Endothelial cell of umbilical vein (primary cell): Measurements from ENCODE around the gene CNOT6L. TPM values are rescaled to one million over a fixed set of nuclear protein-coding genes. Genes with fewer than 3 reads are reported as not detected.

Experiments used
- BruUV-seq: library from RNA; stranded (reverse); fragments of 400-500 nt; replicated peaks from 2 replicates; lab custom pipeline; 2021; lab: Mats Ljungman, UMichigan
- CTCF ChIA-PET: fragments of 300-600, 350-600 bp; sonication (Branson Sonifier 250); formaldehyde crosslinking; loops from one replicate; lab custom pipeline; 2021; ENCODE audit warnings: antibody characterized with exemption, inconsistent platforms; lab: Charles Lee
- POLR2A ChIA-PET: fragments of 300-600, 350-600 bp; sonication (Branson Sonifier 250); formaldehyde crosslinking; loops from one replicate; lab custom pipeline; 2021; ENCODE audit warnings: antibody characterized with exemption, inconsistent platforms; lab: Charles Lee
- DNase-seq: peaks from one replicate; pipeline ENCODE4 v3.0.0-alpha.2; 2011; ENCODE audit warnings: low read depth, low spot score
- FAIRE-seq: peaks from 2 replicates; lab custom pipeline; 2011; peaks lifted over from hg19 to GRCh38; lab: Jason Lieb, UNC
- H2AFZ ChIP-seq: 2 replicates; pipeline ENCODE4 v1.6.0; 2012; ENCODE audit warnings: low read depth, low read length, control low read depth, inconsistent platforms
- H3K27ac ChIP-seq: 2 replicates; pipeline ENCODE4 v1.5.1; 2011; ENCODE audit warnings: low read depth, mild to moderate bottlenecking, control low read depth, low read length, moderate library complexity; ENCODE audit not compliant: insufficient read depth
- H3K27me3 ChIP-seq, 2 experiments: 2 replicates each; pipeline versions ENCODE4 v1.6.0 to v1.6.1; 2011; ENCODE audit warnings: low read length in 2 of 2, mixed read lengths in 1 of 2; ENCODE audit not compliant: control insufficient read depth in 2 of 2, insufficient read depth in 2 of 2
- H3K36me3 ChIP-seq, 2 experiments: 2 replicates in 1 of 2; 3 replicates in 1 of 2; pipeline ENCODE4 v1.5.1; 2011; ENCODE audit warnings: low read length in 2 of 2, mild to moderate bottlenecking in 1 of 2, moderate library complexity in 1 of 2; ENCODE audit not compliant: control insufficient read depth in 2 of 2, insufficient read depth in 2 of 2; ENCODE audit errors: extremely low read depth in 1 of 2
- H3K4me1 ChIP-seq: 3 replicates; pipeline ENCODE4 v1.5.1; 2011; ENCODE audit warnings: mild to moderate bottlenecking, low read length; ENCODE audit not compliant: control insufficient read depth, insufficient read depth; ENCODE audit errors: extremely low read depth
- H3K4me2 ChIP-seq: 2 replicates; pipeline ENCODE4 v1.6.1; 2011; ENCODE audit warnings: low read length, control low read depth, mixed read lengths; ENCODE audit not compliant: insufficient read depth
- H3K4me3 ChIP-seq, 3 experiments: fragments of 200-600 bp in 1 of 3; sonication (generic), shearing (Covaris generic) in 1 of 3; replicated peaks in 1 of 3; 2 replicates each; pipeline ENCODE4 v1.5.1; 2011 to 2016; ENCODE audit warnings: control low read depth in 3 of 3, low read length in 3 of 3, mild to moderate bottlenecking in 2 of 3, inconsistent platforms in 1 of 3, low read depth in 1 of 3, moderate library complexity in 1 of 3; ENCODE audit not compliant: insufficient read depth in 1 of 3
- H3K79me2 ChIP-seq: 2 replicates; pipeline ENCODE4 v1.6.0; 2012; ENCODE audit warnings: low read length, inconsistent platforms; ENCODE audit not compliant: control insufficient read depth, insufficient read depth
- H3K9ac ChIP-seq: replicated peaks from 2 replicates; pipeline ENCODE3; 2011; ENCODE audit warnings: low read length, control low read depth; ENCODE audit not compliant: insufficient read depth; ENCODE audit errors: extremely low read depth
- H3K9me1 ChIP-seq: replicated peaks from 3 replicates; pipeline ENCODE4 v1.6.0; 2011; ENCODE audit warnings: mild to moderate bottlenecking, low read length; ENCODE audit not compliant: control insufficient read depth, insufficient read depth; ENCODE audit errors: extremely low read depth
- H3K9me3 ChIP-seq: replicated peaks from 2 replicates; pipeline ENCODE4 v1.5.1; 2012; ENCODE audit warnings: low read length, inconsistent platforms; ENCODE audit not compliant: control insufficient read depth, insufficient read depth
- H4K20me1 ChIP-seq: replicated peaks from 2 replicates; pipeline ENCODE3; 2011; ENCODE audit warnings: mild to moderate bottlenecking, low read length; ENCODE audit not compliant: control insufficient read depth, insufficient read depth; ENCODE audit errors: extremely low read depth
- EZH2 ChIP-seq: IDR thresholded peaks from 2 replicates; pipeline ENCODE4 v1.6.1; 2012; ENCODE audit warnings: borderline replicate concordance, low read depth, mild to moderate bottlenecking, moderate library complexity, low read length, inconsistent platforms; ENCODE audit not compliant: severe bottlenecking
- FOS ChIP-seq: IDR thresholded peaks from 2 replicates; pipeline ENCODE4 v1.6.1; 2011; ENCODE audit warnings: mild to moderate bottlenecking, low read length, moderate library complexity, borderline replicate concordance; ENCODE audit not compliant: insufficient read depth
- GATA2 ChIP-seq: IDR thresholded peaks from 2 replicates; pipeline ENCODE4 v1.7.0; 2011; ENCODE audit warnings: low read depth, mild to moderate bottlenecking, moderate library complexity, mixed read lengths, low read length; ENCODE audit not compliant: insufficient read length, insufficient read depth
- JUN ChIP-seq: IDR thresholded peaks from 2 replicates; pipeline ENCODE4 v1.6.1; 2011; ENCODE audit warnings: borderline replicate concordance, low read depth; ENCODE audit not compliant: insufficient read length, insufficient read depth
- MYC ChIP-seq: IDR thresholded peaks from one replicate; pipeline ENCODE4 v1.6.1; 2011; ENCODE audit warnings: mild to moderate bottlenecking, low read depth, low read length
- POLR2A ChIP-seq: IDR thresholded peaks from 2 replicates; pipeline ENCODE4 v1.6.1; 2012; ENCODE audit warnings: low read depth, mild to moderate bottlenecking, control low read depth, low read length
- POLR2AphosphoS5 ChIP-seq: IDR thresholded peaks from 2 replicates; pipeline ENCODE4 v1.6.1; 2012; ENCODE audit warnings: low read depth, mild to moderate bottlenecking, control low read depth, low read length, moderate library complexity; ENCODE audit not compliant: insufficient read depth
- dilution Hi-C: fragments of 300-500 bp; cut with MboI; formaldehyde crosslinking; loops from one replicate; pipeline ENCODE4 v1.15.0; 2019; ENCODE audit warnings: low sequenced_read_pairs; ENCODE audit not compliant: extremely low pct_ligation_motif_present
- intact Hi-C: fragments of 100-400 bp; cut with micrococcal nuclease; formaldehyde crosslinking; loops from one replicate; pipeline ENCODE4 v1.10.0; 2022
- polyA plus RNA-seq, 4 experiments: library from polyadenylated mRNA; depleted of rRNA in 3 of 4; stranded (reverse) in 3 of 4; unstranded in 1 of 4; fragments of >200 nt; gene quantifications; 2 replicates each; pipeline versions ENCODE4 v1.2.1 to v1.2.3, GENCODE V29; 2011 to 2012; ENCODE audit warnings: missing spikeins in 1 of 4
- total RNA-seq: library from RNA; stranded (reverse); gene quantifications from 2 replicates; pipeline ENCODE4 v1.2.3, GENCODE V29; 2021
- TF ChIP-seq, protein P1 (sequence below): IDR thresholded peaks from 2 replicates; pipeline ENCODE4 v1.6.1; 2011; ENCODE audit not compliant: insufficient read depth, insufficient read length
- TF ChIP-seq, protein P2 (sequence below), 2 donors: IDR thresholded peaks; 1 replicate in 1 of 2; 2 replicates in 1 of 2; pipeline ENCODE4 v1.5.1; 2011; ENCODE audit warnings: low read length in 2 of 2, mild to moderate bottlenecking in 2 of 2, moderate library complexity in 2 of 2, control low read depth in 1 of 2, inconsistent platforms in 1 of 2, low read depth in 1 of 2; ENCODE audit not compliant: insufficient read depth in 1 of 2; ENCODE audit errors: extremely low read depth in 1 of 2

Gene CNOT6L
- total and polyA plus RNA-seq, 2 donors (not counting 3 experiments of a cell fraction or from before 2014, with no cell fraction given): 8.5 to 60.7 TPM

DNA sequence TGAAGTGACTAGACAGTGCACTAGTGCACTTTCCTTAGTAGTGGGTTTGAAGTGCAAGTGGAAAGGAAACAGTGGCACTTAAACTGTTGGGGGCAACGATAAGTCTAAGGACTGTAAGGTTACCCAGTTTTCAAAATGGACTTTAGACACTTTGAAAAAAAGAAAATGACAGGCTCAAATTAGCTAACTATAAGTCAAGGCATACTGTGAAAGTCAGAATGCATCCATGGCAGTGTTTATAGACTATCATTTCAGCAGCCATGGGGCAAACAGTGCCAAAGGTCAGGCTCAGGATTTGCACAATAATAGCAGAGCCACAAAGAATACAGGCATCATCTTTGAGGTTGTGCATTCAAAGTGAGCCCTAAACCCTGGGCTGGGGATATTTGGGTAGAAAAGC is 109.1 kb downstream of the CNOT6L start:
- Histone ChIP-seq H3K4me3 (no peak overlapping the region), H3K36me3 (no peaks in the 10 kb centered on the region), H3K9me3 (no peaks in the 10 kb centered on the region), H3K79me2 (no peaks in the 10 kb centered on the region), H3K9me1 (no peaks in the 10 kb centered on the region), H2AFZ (no peak overlapping the region), H3K4me1 (no peaks in the 10 kb centered on the region), H4K20me1 (no peaks in the 10 kb centered on the region), H3K9ac (no peak overlapping the region), H3K27ac (no peak overlapping the region), H3K27me3 (no peaks in the 10 kb centered on the region), H3K4me2 (no peak overlapping the region)
- intact Hi-C loops: no loop called here
- TF ChIP-seq GATA2 (no peak), POLR2A (no peak), POLR2AphosphoS5 (no peak), JUN (no peak), FOS (no peak), EZH2 (no peak), MYC (no peak)
- TF ChIP-seq, protein P1, sequence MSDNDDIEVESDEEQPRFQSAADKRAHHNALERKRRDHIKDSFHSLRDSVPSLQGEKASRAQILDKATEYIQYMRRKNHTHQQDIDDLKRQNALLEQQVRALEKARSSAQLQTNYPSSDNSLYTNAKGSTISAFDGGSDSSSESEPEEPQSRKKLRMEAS: no peak
- TF ChIP-seq, protein P2, sequence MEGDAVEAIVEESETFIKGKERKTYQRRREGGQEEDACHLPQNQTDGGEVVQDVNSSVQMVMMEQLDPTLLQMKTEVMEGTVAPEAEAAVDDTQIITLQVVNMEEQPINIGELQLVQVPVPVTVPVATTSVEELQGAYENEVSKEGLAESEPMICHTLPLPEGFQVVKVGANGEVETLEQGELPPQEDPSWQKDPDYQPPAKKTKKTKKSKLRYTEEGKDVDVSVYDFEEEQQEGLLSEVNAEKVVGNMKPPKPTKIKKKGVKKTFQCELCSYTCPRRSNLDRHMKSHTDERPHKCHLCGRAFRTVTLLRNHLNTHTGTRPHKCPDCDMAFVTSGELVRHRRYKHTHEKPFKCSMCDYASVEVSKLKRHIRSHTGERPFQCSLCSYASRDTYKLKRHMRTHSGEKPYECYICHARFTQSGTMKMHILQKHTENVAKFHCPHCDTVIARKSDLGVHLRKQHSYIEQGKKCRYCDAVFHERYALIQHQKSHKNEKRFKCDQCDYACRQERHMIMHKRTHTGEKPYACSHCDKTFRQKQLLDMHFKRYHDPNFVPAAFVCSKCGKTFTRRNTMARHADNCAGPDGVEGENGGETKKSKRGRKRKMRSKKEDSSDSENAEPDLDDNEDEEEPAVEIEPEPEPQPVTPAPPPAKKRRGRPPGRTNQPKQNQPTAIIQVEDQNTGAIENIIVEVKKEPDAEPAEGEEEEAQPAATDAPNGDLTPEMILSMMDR (IDR thresholded peaks at IDR 0.05; ENCODE audit: extremely low read depth in 1 of 2, insufficient read depth in 1 of 2, low read depth in 1 of 2, low read length in 2 of 2): no peak
- ChIA-PET CTCF (interaction anchor here (1.9 kb wide), 1 partner anchor 12 kb away, joined by 7 read pairs; no protein-coding TSS in a partner anchor), POLR2A (no interaction called here)
- no peak for DNase-seq
- dilution Hi-C loops: no loop called here
- no peak for FAIRE-seq
- no TSS peak for BruUV-seq
